DOHH2 (cell line): ENCODE results near the gene SFXN5.
"Not testable (repeated sequence)": the region's sequence is repeated elsewhere in the genome, so short reads cannot be mapped to it uniquely, and the experiment has no call there.

Source experiments
- H3F3A ChIP-seq: fragments of 200-600 bp; sonication (generic), shearing (Covaris generic); 2 replicates; pipeline ENCODE4 v1.6.0; 2016; ENCODE audit warnings: antibody characterized with exemption, mild to moderate bottlenecking; ENCODE audit not compliant: control insufficient read depth, insufficient read depth
- H3K27ac ChIP-seq: fragments of 200-600 bp; sonication (generic); 2 replicates; pipeline ENCODE4 v1.5.1; 2014; ENCODE audit warnings: low read depth, mild to moderate bottlenecking, low read length, moderate library complexity
- H3K27me3 ChIP-seq: fragments of 200-600 bp; sonication (generic); 2 replicates; pipeline ENCODE4 v1.6.1; 2014; ENCODE audit warnings: mild to moderate bottlenecking, low read length, mixed read lengths; ENCODE audit not compliant: control insufficient read depth
- H3K36me3 ChIP-seq: fragments of 200-600 bp; sonication (generic); 2 replicates; pipeline ENCODE4 v1.6.1; 2014; ENCODE audit warnings: mild to moderate bottlenecking, low read length, moderate library complexity, mixed read lengths; ENCODE audit not compliant: control insufficient read depth
- H3K4me1 ChIP-seq: fragments of 200-600 bp; sonication (generic); 2 replicates; pipeline ENCODE4 v1.6.1; 2014; ENCODE audit warnings: mild to moderate bottlenecking, low read length, mixed read lengths; ENCODE audit not compliant: control insufficient read depth
- H3K4me2 ChIP-seq: fragments of 200-600 bp; sonication (generic); 2 replicates; pipeline ENCODE4 v1.6.0; 2014; ENCODE audit warnings: mild to moderate bottlenecking, low read length, moderate library complexity
- H3K4me3 ChIP-seq: fragments of 200-600 bp; sonication (generic); 2 replicates; pipeline ENCODE4 v1.5.1; 2014; ENCODE audit warnings: mild to moderate bottlenecking, low read length, mixed read lengths
- H3K79me2 ChIP-seq: fragments of 200-600 bp; sonication (generic); 2 replicates; pipeline ENCODE4 v1.6.1; 2014; ENCODE audit warnings: mild to moderate bottlenecking, low read length, mixed read lengths; ENCODE audit not compliant: control insufficient read depth
- H3K9me2 ChIP-seq: fragments of 200-600 bp; sonication (generic); replicated peaks from 2 replicates; pipeline ENCODE4 v1.6.1; 2014; ENCODE audit warnings: mild to moderate bottlenecking, low read length, mixed read lengths; ENCODE audit not compliant: control insufficient read depth
- H3K9me3 ChIP-seq: fragments of 200-600 bp; sonication (generic); 2 replicates; pipeline ENCODE4 v1.6.1; 2014; ENCODE audit warnings: antibody characterized with exemption, low read length, mixed read lengths; ENCODE audit not compliant: control insufficient read depth, insufficient read depth
- H4K20me1 ChIP-seq: fragments of 200-600 bp; sonication (generic); 2 replicates; pipeline ENCODE4 v1.6.0; 2014; ENCODE audit warnings: low read depth, mild to moderate bottlenecking, antibody characterized with exemption, low read length, moderate library complexity; ENCODE audit not compliant: control insufficient read depth, insufficient read depth
- EZH2phosphoT487 ChIP-seq: fragments of 200-600 bp; sonication (generic); IDR thresholded peaks from 2 replicates; pipeline ENCODE4 v1.6.1; 2017; ENCODE audit warnings: borderline replicate concordance, mild to moderate bottlenecking, antibody characterized with exemption, low read length, moderate library complexity, mixed read lengths
- TF ChIP-seq, protein P1 (sequence below): fragments of 200-600 bp; sonication (generic); IDR thresholded peaks from one replicate; pipeline ENCODE4 v1.5.1; 2014; ENCODE audit warnings: antibody characterized with exemption, mild to moderate bottlenecking, low read depth, low read length; ENCODE audit not compliant: poor library complexity, severe bottlenecking

Gene SFXN5, protein sequence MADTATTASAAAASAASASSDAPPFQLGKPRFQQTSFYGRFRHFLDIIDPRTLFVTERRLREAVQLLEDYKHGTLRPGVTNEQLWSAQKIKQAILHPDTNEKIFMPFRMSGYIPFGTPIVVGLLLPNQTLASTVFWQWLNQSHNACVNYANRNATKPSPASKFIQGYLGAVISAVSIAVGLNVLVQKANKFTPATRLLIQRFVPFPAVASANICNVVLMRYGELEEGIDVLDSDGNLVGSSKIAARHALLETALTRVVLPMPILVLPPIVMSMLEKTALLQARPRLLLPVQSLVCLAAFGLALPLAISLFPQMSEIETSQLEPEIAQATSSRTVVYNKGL

DNA sequence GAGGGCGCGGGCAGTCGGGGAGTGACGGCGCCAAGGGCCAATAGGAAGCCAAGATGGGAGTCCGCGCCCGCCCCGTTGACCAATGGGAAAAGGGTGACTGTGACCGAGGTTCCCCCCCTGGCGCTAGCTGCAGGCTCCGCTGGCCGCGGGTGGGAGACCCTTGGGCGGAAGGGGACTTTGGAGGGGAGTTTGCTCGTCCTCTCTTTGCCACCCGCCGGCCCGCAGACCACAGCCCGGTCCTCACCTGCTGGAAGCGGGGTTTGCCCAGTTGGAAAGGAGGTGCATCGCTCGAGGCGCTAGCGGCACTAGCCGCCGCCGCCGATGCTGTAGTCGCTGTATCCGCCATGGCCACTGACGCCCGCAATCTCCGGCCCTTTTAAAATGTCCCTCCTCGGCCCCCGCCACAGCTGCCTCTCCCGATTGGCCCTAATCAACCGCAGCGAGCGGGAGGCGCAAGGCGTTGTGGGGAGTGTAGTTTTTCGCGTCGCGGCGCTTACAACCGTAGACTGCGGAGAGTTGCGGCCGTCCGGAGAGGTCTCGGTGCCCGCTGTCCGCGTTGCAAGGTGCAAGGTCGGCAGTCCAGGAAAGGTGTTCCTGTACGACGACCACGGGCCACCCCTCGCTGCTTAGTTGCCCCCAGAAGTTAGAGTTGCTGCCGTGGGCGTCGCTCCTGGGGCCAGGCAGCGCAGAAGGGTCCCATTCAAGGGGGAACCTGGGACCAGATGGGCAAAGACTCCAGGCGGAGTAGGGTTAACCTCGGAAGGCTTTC is at the start of gene SFXN5:
Gene SFXN5, minus strand, starts transcription at position 353 of the 769 bp plus-strand sequence. Its CDS starts 7 bp downstream, at position 346.
- Histone ChIP-seq H3K4me1 (peaks cover 17% of the 10 kb centered on the region), H3K9me2 (no peaks in the 10 kb centered on the region), H3K27ac (peak within 1 kb of the TSS; percentile 64), H3K36me3 (no peaks in the 10 kb centered on the region; the same call in 1 of the 2 replicates), H3K9me3 (no peaks in the 10 kb centered on the region), H3K4me3 (peak within 1 kb of the TSS; percentile 100), H3K4me2 (peak within 1 kb of the TSS; percentile 99), H3K27me3 (peaks cover 9% of the 10 kb centered on the region), H3K79me2 (peaks cover 27% of the 10 kb centered on the region), H3F3A (no peaks in the 10 kb centered on the region; the same call in 1 of the 2 replicates), H4K20me1 (no peaks in the 10 kb centered on the region)
- no peak for TF ChIP-seq EZH2phosphoT487
- TF ChIP-seq, protein P1, sequence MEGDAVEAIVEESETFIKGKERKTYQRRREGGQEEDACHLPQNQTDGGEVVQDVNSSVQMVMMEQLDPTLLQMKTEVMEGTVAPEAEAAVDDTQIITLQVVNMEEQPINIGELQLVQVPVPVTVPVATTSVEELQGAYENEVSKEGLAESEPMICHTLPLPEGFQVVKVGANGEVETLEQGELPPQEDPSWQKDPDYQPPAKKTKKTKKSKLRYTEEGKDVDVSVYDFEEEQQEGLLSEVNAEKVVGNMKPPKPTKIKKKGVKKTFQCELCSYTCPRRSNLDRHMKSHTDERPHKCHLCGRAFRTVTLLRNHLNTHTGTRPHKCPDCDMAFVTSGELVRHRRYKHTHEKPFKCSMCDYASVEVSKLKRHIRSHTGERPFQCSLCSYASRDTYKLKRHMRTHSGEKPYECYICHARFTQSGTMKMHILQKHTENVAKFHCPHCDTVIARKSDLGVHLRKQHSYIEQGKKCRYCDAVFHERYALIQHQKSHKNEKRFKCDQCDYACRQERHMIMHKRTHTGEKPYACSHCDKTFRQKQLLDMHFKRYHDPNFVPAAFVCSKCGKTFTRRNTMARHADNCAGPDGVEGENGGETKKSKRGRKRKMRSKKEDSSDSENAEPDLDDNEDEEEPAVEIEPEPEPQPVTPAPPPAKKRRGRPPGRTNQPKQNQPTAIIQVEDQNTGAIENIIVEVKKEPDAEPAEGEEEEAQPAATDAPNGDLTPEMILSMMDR = no peak

DNA sequence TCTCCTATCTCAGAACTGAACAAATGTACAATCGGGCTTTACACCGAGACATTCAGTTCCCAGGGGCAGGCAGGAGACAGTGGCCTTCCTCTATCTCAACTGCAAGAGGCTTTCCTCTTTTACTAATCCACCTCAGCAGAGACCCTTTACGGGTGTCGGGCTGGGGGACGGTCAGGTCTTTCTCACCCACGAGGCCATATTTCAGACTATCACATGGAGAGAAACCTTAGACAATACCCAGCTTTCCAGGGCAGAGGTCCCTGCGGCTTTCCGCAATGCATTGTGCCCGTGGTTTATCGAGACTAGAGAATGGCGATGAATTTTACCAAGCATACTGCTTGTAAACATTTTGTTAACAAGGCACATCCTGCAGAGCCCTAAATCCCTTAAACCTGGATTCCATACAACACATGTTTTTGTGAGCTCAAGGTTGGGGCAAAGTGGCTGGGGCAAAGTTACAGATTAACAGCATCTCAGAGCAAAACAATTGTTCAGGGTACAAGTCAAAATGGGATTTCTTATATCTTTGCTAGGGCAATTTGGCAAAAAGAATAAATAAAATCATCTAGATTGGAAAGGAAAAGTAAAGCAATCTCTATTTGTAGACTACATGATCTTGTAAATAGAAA is 48.2 kb upstream of the SFXN5 start:
- not testable (repeated sequence) for H3K9me2 ChIP-seq, H3K4me2 ChIP-seq, H3K79me2 ChIP-seq, H4K20me1 ChIP-seq, H3F3A ChIP-seq, H3K4me1 ChIP-seq, H3K36me3 ChIP-seq, H3K9me3 ChIP-seq, H3K27ac ChIP-seq, H3K4me3 ChIP-seq
- H3K27me3 ChIP-seq = peaks cover 18% of the 10 kb centered on the region

DNA sequence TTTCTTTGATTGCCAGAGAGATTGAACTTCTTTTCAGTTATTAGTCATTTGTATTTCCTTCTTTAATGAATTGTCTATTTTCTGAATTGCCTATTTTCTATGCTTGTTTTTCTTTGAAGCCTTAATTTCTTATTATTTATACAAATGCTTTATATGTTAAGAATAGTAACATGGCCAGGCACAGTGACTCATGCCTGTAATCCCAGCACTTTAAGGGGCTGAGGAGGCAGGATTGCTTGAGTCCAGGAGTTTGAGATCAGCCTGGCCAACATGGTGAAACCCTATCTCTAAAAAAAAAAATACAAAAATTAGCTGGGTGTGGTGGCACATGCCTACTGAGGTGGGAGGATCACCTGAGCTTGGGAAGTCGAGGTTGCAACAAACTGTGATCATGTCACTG is 45.9 kb upstream of the SFXN5 start:
- Histone ChIP-seq H3K36me3 (no peaks in the 10 kb centered on the region), H3K4me3 (no peak overlapping the region), H4K20me1 (no peaks in the 10 kb centered on the region), H3K4me2 (no peak overlapping the region), H3F3A (peaks cover 3% of the 10 kb centered on the region; the same call in 1 of the 2 replicates), H3K27me3 (peaks cover 38% of the 10 kb centered on the region), H3K9me2 (no peaks in the 10 kb centered on the region), H3K79me2 (no peaks in the 10 kb centered on the region), H3K4me1 (peaks cover 7% of the 10 kb centered on the region), H3K27ac (no peak overlapping the region), H3K9me3 (no peaks in the 10 kb centered on the region)
- TF ChIP-seq EZH2phosphoT487 = no peak
- TF ChIP-seq, protein P1 = no peak
